HT1080 (cell line): ENCODE measurements around the gene ATP6V1B1. TPM values are rescaled to one million over a fixed set of nuclear protein-coding genes. Genes with fewer than 3 reads are reported as not detected.
"Not testable (repeated sequence)": the region's sequence is repeated elsewhere in the genome, so short reads cannot be mapped to it uniquely, and the experiment has no call there.

Experiments used
- DNase-seq: peaks from one replicate; pipeline ENCODE4 v3.0.0-alpha.2; 2015; ENCODE audit warnings: low read depth
- total RNA-seq: library from RNA; depleted of rRNA; stranded (reverse); fragments of >200 nt; shearing (Covaris generic); gene quantifications from 2 replicates; pipeline ENCODE4 v1.2.3, GENCODE V29; 2014

ATP6V1B1 gene
- total RNA-seq, 1 experiment from 2014 or later, result not detected

DNA sequence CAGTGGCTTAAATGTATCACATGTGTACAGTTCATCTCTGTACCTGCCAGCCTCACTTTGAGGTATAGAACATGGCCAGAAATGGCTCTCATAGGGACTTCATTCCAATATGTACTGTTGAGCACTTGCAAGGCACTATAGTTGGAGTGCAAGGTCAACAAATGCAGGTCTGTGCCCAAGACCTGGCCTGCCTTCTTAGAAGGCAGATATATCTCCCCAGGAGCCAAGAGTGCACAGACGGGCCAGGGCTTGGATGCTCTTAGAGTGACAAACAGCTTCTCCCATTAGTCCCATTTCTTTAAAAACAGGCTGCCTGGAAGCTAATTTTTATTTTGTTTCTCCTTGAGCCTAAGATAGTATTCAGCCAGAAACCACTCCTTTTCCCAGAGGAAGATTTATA is 51.7 kb downstream of the ATP6V1B1 start:
- DNase-seq, result no peak

DNA sequence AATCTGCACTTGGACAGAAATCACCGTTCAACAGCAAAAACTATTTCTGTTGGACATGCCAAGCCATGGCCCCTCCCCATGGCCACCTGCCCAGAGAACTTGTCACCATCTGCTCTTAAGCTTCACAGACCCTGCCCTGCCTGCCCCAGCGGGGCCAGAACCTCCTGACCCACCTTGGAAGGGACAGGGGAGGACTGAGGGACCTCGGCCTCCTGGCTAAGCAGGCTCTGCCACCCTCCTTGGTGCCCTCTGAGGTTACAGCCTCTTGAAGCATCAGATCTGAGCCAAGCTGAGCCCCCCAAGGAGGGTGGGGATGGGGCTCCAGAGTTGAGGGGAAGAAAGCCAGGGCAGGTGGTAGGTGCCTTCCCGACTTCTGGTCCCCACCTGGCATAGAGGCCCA is 52.5 kb downstream of the ATP6V1B1 start:
- no peak for DNase-seq

DNA sequence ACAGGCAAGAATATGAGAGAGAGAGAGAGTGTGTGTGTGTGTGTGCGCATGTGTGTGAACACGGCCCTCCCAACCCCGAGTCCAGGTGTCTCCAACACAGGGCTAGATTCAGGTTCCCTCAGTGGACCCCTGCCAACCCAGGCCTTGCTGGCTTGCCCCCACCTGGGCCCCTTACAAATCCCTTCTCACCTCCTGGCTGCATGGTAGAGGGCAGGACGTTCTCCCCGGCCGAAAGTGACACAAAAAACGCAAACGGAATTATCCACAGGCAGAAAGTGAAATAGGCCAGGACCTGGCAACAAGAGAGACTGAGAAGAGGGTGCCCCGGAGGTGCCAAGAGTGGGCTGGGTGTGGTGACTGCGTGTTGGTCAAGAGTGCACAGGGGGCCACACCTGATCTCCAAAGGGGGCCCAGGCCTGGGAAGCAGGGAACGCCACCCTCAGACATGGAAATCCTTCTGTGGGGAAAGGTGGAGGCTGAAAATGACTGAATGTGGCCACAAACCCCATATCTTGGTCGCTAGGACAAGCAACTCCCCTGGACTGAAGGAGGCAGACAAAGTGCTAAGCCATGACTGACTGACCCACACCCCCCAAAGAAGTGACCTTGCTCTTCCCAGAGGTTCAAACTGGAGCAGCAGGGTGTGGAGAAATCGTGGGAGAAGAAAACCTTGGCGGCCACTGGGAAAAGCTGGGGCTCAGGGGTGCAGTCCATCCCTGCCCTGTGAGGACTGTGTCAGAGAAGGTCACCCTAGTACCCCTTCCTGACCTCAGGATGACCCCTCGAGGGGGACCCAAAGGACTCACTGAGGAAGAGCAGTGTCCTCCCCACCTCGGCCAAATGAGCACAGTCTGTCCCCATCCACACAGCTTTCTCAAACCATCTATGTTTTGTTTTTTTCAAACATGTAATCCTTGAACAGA is 53.3 kb downstream of the ATP6V1B1 start:
- DNase-seq, result no peak

DNA sequence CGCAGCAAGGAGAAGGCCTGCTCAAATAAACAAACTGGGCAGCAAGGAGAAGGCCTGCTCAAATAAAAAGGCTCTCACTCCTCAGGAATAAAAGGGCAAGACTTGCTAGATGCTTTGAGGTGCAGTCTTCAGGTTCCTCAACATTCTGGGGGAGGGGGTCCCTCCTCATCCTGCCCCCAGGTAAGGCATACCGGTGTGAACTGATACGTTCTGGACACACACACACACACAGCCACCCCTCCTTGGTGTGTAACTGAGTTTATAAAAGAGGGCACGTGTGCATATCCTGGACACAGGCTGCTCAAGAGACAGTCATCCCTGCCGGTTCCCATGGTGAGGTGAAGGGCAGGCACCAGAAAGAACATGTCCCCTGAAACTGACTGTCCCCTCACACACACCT is 54.5 kb downstream of the ATP6V1B1 start:
- DNase-seq, result no peak

DNA sequence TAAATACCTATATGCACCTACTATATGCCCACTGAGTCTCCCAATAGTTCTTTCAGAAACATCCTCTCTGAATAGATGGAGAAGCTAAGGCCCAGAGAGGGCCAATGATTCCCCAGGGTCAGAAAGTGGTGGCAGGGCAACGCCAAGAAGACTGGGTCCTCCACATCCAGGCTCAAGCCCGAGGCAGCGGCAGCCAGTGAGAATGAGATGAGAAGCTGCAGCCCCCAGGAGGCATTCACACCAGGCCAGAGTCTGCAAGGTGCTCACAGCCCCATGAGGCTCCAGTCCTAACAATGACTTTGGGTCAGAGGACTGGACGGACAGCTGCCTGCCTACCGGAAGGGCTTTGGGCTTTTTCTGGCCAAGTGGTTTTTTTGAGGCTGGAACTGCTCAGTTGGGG is 55.4 kb downstream of the ATP6V1B1 start:
- no peak for DNase-seq

DNA sequence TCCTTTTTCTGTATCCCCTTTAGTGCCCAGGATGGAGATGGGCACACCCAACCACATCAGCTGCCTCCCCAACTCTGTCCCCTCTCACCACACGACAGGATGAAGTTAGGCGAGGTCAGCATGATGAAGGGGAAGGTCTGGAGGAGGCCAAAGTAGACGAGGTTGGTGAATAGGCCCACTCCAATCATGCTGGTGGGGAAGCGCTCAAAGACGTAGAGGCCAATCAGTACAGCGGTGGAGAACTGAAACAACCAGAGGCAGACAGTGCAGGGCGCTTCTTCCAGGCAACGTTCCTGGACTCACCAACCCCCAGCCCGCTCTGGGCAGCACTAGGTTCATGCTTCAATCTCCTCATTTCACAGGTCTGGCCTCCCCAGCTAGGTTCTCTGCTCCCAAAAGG is 56.0 kb downstream of the ATP6V1B1 start:
- DNase-seq, result no peak

DNA sequence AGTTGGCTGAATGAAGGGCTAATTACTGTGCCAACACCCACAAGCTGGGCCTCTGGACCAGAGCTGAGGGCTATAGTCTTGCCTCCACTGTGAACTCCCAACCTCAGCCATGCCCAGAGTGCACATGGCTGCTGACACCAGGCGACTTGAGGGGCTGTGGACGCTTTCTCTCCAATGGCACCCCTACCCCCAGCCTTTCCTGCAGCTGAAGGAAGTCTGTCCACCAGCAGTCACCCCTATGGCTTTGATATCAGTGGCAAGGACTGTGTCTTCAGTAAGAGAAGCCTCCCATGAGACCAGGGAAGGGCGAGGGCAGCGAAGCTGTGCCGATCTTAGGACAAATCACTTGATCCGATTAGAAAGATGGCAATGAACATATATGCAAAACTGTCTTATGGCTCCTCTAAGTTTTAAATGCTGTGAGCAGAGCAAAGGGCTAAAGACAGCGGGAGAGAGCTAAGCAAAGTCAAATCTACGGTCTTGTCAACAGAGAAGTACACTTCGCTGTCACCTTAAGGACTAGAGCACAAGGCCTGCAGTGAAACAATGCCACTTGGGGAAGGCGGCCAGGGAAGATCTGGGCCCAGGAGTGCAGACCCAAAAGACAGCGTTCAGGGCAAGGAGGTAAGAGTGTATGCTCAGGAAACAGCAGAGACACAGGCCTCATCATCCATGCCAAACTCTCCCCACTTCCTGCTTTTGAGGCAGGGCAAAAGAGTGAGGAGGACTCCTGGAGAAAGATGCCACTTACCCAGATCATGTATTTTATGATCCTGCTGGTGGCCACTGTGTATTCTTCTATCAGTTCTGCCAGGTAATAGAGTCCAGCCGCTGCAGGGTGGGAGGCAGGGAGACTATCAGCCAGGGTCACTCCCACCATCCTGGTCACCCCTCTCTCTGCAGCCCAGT is 57.5 kb downstream of the ATP6V1B1 start:
- DNase-seq, result no peak

DNA sequence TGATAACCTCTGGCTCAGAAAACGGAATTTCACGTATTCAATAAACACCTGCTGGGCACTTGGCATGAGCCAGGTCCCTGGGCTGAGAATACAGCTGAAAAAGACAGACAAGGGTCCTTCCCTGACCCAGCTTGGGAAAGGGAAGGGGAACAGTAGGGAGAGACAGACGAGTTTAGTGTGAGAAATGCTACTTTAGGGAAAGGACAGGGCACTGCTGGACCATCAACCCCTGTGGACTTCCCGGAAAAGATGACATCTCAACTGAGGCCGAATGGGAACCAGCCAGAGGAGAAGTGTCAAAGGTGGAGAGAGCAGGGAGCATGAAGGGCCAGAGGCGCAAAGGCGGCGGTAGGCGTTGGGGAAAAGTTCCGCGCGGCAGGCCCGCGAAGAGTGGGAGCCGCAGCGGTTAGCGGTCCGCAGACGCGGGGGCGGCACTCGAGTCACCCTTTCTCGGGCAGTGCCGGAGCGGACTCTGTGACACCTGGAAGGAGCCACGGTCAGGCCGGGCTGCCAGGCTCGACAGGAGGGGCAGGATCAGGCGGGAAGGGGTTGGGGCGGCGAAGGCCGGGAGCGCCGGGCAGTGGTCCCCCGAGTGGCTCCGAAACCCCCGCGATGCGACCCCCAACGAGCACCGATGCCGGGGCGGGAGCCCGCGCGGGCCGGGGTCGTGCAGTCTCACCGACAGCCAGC is 58.5 kb downstream of the ATP6V1B1 start:
- DNase-seq, result no peak

DNA sequence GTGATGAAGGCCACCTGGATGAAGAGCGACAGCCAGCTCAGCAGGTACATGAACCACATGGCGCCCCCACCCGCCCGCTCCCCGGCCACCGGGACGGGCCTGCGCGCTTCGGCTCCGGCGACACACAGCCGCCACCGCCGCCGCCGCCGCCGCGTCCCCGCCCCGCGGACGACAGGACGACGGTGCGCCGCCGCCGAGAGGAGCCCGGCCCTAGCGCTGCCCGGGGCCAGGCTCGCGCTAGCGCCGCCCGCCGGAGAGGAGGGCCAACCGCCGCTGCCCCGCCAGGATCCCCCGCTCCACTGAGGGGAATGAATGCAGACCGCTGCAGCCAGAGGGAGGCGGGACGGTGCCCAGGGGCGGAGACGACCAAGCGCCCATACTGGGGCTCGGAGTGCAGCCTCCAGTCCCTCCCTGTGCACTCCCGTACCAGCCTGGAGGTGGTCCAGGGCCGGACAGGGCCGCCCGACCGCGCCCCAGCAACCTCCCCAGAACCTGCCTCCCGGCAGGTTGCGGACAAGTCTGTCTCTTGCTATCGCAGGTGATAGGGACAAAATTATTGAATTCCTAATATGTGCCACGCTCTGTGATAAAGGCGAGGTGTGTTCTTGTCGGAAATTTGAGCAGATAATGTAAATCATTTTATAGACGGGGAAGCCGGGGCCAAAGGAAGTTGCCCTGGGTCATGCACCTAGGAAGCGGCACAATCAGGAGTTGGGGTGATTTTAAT is 59.2 kb downstream of the ATP6V1B1 start, which contains the start of gene TEX261:
Gene TEX261 (minus strand): TSS at position 175 of the 727 bp plus-strand sequence. CDS start 116 bp downstream, at position 59.
- DNase-seq, result peak; percentile 90

DNA sequence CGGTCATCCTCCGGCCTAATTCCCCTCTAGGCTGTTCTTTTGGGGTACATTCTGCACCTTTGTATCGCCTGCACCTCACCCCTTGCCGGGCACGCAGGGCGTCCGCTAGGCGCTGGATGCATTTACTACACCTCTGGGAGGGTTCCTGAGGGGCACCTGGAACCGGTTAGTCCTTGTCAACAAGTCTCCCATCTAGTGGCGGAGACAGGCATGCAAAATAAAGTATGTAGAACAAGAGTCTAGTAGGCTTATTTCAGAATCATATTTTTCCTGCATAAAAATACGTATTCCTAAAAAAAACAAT is 59.7 kb downstream of the ATP6V1B1 start:
- DNase-seq, result no peak

DNA sequence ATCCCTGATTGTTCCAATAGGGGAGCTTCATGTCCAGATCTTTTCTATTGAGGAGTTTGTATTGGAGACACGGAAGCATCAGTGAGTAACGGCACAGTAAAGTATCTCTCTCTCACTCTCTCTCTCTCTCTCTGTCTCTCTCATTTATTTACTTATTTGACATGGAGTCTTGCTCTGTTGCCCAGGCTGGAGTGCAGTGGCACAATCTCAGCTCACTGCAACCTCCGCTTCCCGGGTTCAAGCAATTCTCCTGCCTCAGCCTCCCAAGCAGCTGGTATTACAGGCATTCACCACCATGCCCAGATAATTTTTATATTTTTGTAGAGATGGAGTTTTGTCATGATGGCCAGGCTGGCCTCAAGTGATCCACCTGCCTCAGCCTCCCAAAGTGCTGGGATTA is 63.2 kb downstream of the ATP6V1B1 start:
- DNase-seq, result not testable (repeated sequence)

DNA sequence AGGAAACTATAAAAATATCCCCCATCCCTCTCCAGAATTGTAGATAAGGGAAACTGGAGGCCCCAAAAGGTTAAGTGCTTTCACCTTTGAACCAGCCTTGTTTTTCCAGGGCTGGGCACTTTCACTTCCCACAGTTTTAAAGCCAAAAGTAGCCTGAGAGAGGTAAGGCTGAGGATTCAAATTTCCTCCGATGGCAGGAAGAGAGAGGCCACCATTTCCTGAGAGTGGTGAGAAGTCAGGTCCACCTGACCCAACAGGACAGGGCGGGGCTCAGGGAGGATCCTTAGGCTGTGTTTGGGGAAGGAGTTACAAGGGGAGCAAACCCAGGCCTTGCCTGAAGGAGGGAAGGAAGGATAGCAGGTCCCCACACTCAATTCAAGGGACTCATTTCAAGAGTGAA is 63.7 kb downstream of the ATP6V1B1 start:
- no peak for DNase-seq

DNA sequence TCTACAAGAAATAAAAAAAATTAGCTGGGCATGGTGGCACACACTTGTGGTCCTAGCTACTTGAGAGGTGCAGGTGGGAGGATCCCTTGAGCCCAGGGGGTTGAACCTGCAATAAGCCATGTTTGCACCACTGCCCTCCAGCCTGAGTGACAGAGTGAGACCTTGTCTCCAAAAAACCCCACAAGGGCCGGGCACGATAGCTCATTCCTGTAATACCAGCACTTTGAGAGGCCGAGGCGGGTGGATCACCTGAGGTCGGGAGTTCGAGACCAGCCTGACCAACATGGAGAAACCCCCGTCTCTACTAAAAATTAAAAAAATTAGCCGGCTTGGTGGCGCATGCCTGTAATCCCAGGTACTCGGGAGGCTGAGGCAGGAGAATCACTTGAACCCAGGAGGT is 64.2 kb downstream of the ATP6V1B1 start:
- not testable (repeated sequence) for DNase-seq

DNA sequence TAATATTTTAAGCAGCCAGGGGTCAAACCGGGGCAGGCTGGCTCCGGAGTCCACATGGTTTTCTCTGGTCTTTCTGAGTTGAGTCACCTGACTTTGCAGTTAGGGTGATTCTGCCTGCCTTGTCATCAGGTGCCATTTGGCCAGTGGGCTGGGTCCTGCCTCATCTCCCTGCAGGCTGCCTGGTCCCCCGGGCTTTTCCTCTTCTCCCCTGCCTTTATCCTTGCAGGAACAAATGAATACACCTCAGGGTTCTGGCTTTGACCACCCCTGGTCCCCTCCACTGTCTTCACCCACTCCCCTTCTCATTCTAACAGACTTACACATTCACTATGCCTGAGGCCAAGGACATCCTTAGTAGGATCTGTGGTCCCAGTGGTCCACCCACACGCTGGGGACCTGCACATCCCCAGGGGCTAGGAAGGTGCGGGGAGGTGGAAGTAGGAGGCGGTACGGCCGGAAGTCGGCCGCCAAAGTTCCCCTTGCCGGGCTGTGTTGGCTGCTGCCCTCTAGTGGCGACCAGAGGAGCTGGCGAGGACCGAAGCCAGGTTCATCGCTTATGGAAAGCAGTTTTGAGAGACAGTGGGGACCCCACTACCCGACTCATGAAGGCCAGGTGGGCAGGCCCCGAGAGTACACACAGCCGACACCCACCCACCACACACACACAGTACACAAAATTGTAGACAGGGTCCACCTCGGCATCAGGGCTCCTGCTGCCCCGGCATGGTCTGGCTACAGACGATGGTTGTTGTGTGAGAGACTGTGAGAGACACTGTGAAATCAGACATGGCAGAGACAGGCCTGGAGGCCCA is 65.3 kb downstream of the ATP6V1B1 start:
- peak; percentile 54 for DNase-seq

DNA sequence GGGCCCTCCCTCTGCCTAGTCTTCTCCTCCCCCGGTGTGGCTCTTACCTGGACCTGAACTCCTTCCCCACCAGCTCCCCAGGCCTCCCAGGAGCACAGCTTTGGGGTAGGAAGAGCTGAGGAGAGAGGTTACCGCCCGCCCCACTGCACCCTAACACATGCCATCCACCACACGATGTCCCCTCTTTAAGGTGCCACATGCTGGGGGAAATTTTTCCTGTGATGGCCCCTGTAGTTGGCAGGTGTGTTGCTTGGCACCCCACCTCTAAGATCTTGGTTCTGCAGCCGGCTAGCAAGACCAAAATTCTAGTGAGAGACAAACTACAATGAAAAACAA is 65.9 kb downstream of the ATP6V1B1 start:
- no peak for DNase-seq

DNA sequence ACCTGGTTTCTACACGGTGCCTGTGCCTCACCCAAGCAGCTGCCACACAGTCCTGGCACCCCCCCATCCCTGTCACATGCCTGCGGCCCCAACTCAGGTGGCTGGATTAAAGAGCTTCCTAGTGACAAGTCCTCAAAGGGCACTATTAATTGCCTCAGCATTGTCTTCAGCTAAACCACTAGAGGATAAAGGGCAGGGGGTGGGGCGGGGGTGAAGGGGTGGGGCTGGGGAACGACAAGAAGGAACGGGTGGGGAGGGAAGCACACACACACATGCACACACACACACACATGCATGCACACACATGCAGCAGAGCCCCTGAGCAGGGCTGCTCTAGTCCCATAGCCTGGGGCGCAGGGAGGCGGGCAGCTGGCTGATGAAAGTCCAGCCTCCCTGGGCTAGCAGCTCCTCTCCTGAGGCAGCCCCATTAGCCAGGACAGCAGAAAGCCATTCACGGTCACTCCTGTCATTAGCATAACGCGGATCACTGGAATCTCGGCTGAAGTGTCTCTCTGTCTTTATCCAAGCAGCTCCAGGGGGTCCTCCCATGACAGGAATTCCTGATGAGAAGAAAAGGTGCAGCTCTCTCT is 66.4 kb downstream of the ATP6V1B1 start:
- DNase-seq, result no peak

DNA sequence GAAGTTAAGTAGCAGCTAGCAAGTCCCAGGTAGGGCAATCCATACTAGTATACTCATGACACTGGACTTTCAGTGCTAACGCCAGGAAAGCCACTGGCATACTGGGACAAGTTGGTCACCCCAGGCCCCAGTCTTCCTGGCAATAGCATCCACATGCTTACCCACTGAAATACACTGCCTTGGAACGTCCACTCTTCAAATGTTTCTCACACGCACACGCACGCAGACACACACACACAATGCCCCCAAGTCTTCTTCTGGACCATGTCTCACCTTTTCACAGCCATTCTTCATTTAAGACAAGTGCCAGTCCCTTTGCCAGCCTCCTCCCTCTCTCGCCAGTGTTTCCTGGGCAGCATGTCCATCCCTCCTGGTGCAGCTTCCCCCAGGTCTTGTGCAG is 67.7 kb downstream of the ATP6V1B1 start:
- no peak for DNase-seq

DNA sequence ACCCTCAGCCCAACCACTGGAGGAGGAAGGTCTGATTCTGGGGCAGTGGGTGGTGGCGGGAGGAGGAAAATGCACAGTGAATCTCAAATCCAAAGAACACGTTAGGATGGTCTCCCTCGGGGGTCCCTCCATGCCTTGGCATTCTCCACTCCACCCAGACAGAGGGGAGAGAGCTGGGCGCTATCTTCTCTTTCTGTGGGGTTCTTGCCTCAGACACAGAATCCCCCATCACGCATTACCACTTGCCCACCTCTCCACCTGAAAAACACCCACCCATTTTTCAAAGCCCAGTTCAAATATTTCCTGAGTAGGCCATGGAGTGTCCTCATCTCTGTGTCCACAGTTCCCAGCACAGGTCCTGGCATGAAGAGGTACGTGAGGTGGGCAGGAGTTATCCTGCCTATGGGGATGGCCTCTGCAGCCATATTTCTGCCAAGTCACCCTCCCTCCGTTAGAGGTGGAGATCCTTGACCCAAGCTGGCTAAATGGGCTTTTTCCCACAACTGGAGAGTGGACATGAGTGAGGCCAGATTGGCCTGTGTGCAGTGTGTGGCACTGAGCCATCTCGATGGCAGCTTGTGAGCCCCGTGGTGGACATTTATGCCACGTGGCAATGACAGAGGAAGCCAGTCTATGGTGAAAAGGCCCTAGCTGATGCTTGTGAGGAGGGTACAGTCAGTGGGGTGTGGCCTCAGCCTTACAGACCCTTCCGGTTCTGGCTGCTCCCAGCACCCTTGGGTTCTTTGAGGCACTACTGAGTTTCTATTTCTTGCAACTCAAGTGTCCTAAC is 68.5 kb downstream of the ATP6V1B1 start:
- no peak for DNase-seq

DNA sequence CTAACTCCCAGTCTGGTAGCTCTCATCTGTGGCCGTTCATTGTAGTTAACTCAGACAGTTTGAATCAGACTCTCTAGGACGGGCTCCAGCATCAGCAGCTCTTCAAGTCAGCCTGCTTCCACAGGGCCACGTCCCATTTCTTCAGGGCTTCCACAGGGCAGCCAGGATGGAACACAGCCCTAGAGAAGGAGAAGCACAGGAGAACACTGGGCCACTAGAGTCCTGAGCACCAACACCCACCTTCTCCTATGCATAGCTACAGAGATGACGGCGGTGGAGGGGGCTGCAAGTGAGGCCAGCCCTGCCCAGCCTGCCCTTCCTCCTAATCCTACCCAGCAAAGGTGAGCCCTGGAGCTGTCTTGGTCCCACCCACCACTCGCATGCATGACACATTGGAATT is 69.2 kb downstream of the ATP6V1B1 start:
- DNase-seq, result no peak
